Activated naive CD4-positive, alpha-beta T cell treated with anti-CD3 and anti-CD28 coated beads, Interleukin-2, amount 50 U/mL, for 24 hours (primary cell): Measurements from ENCODE around the gene TNFSF10.
"Not testable (repeated sequence)": the region's sequence is repeated elsewhere in the genome, so short reads cannot be mapped to it uniquely, and the experiment has no call there.

Experiments used
- H3K27ac Mint-ChIP-seq: one replicate; pipeline ENCODE4 v1.8.0; 2021; ENCODE audit warnings: mild to moderate bottlenecking, mixed read lengths
- H3K27me3 Mint-ChIP-seq: one replicate; pipeline ENCODE4 v1.8.0; 2021; ENCODE audit warnings: mixed read lengths
- H3K36me3 Mint-ChIP-seq: one replicate; pipeline ENCODE4 v1.8.0; 2021; ENCODE audit warnings: mixed read lengths
- H3K4me1 Mint-ChIP-seq: one replicate; pipeline ENCODE4 v1.8.0; 2021; ENCODE audit warnings: mixed read lengths
- H3K4me3 Mint-ChIP-seq: one replicate; pipeline ENCODE4 v1.8.0; 2021; ENCODE audit warnings: mild to moderate bottlenecking, mixed read lengths
- H3K9me3 Mint-ChIP-seq: one replicate; pipeline ENCODE4 v1.8.0; 2021; ENCODE audit warnings: mixed read lengths

Gene TNFSF10

GRCh38 chr3:172514678-172515077 is 8.6 kb downstream of the TNFSF10 start:
- no peaks in the 10 kb centered on the region for H3K27me3 Mint-ChIP-seq
- H3K36me3 Mint-ChIP-seq = peaks cover 24% of the 10 kb centered on the region
- H3K9me3 Mint-ChIP-seq = peaks cover 7% of the 10 kb centered on the region
- peaks cover 96% of the 10 kb centered on the region for H3K4me1 Mint-ChIP-seq
- peak overlapping the region; percentile 95 for H3K27ac Mint-ChIP-seq
- peak overlapping the region; percentile 49 for H3K4me3 Mint-ChIP-seq

- Mint-ChIP-seq H3K36me3 (peaks cover 31% of the 10 kb centered on the region), H3K27me3 (no peaks in the 10 kb centered on the region), H3K9me3 (peaks cover 7% of the 10 kb centered on the region)
Observed at GRCh38 chr3:172513488-172513887, 9.7 kb downstream of the TNFSF10 start.

GRCh38 chr3:172511783-172512762 is 11.2 kb downstream of the TNFSF10 start:
- H3K36me3 Mint-ChIP-seq = peaks cover 37% of the 10 kb centered on the region
- peak overlapping the region; percentile 81 for H3K4me3 Mint-ChIP-seq
- H3K4me1 Mint-ChIP-seq = peaks cover 81% of the 10 kb centered on the region
- no peaks in the 10 kb centered on the region for H3K27me3 Mint-ChIP-seq
- peak overlapping the region; percentile 97 for H3K27ac Mint-ChIP-seq
- H3K9me3 Mint-ChIP-seq = peaks cover 7% of the 10 kb centered on the region

More at GRCh38 chr3:172513488-172513887, 9.7 kb downstream of the TNFSF10 start:
- H3K4me1 Mint-ChIP-seq = peaks cover 92% of the 10 kb centered on the region
- peak overlapping the region; percentile 82 for H3K27ac Mint-ChIP-seq
- peak overlapping the region; percentile 60 for H3K4me3 Mint-ChIP-seq

- Mint-ChIP-seq H3K9me3 (peaks cover 5% of the 10 kb centered on the region), H3K27ac (peak overlapping the region; percentile 66)
Observed at GRCh38 chr3:172506094-172506493, 17.1 kb downstream of the TNFSF10 start.

GRCh38 chr3:172501540-172501939 is 21.7 kb downstream of the TNFSF10 start:
- Mint-ChIP-seq H3K36me3 (peaks cover 17% of the 10 kb centered on the region), H3K27me3 (no peaks in the 10 kb centered on the region), H3K27ac (no peak overlapping the region), H3K4me1 (peaks cover 18% of the 10 kb centered on the region), H3K4me3 (no peak overlapping the region), H3K9me3 (no peaks in the 10 kb centered on the region)

More at GRCh38 chr3:172506094-172506493, 17.1 kb downstream of the TNFSF10 start:
- Mint-ChIP-seq H3K4me1 (peaks cover 43% of the 10 kb centered on the region), H3K4me3 (no peak overlapping the region), H3K27me3 (no peaks in the 10 kb centered on the region), H3K36me3 (peaks cover 36% of the 10 kb centered on the region)

GRCh38 chr3:172490198-172490669 is 33.0 kb downstream of the TNFSF10 start:
- H3K4me3 Mint-ChIP-seq, H3K27me3 Mint-ChIP-seq, H3K4me1 Mint-ChIP-seq, H3K36me3 Mint-ChIP-seq, H3K9me3 Mint-ChIP-seq: not testable (repeated sequence)
- peak overlapping the region; percentile 87 for H3K27ac Mint-ChIP-seq

- H3K4me3 Mint-ChIP-seq = no peak overlapping the region
- no peak overlapping the region for H3K27ac Mint-ChIP-seq
- H3K27me3 Mint-ChIP-seq = no peaks in the 10 kb centered on the region
- no peaks in the 10 kb centered on the region for H3K36me3 Mint-ChIP-seq
- H3K9me3 Mint-ChIP-seq = no peaks in the 10 kb centered on the region
- H3K4me1 Mint-ChIP-seq = peaks cover 8% of the 10 kb centered on the region
Observed at GRCh38 chr3:172478116-172478515, 45.1 kb downstream of the TNFSF10 start.

GRCh38 chr3:172476347-172476746 is 46.9 kb downstream of the TNFSF10 start:
- peaks cover 5% of the 10 kb centered on the region for H3K9me3 Mint-ChIP-seq
- peak overlapping the region; percentile 85 for H3K4me3 Mint-ChIP-seq
- H3K4me1 Mint-ChIP-seq = peaks cover 8% of the 10 kb centered on the region
- H3K36me3 Mint-ChIP-seq = no peaks in the 10 kb centered on the region
- H3K27me3 Mint-ChIP-seq = no peaks in the 10 kb centered on the region
- H3K27ac Mint-ChIP-seq = no peak overlapping the region

- Mint-ChIP-seq H3K27ac (no peak overlapping the region), H3K4me3 (no peak overlapping the region), H3K9me3 (peaks cover 5% of the 10 kb centered on the region), H3K4me1 (peaks cover 8% of the 10 kb centered on the region), H3K27me3 (no peaks in the 10 kb centered on the region), H3K36me3 (no peaks in the 10 kb centered on the region)
Observed at GRCh38 chr3:172475703-172476102, 47.5 kb downstream of the TNFSF10 start.

GRCh38 chr3:172471903-172472302 is 51.3 kb downstream of the TNFSF10 start:
- Mint-ChIP-seq H3K27ac (no peak overlapping the region), H3K27me3 (peaks cover 4% of the 10 kb centered on the region), H3K4me3 (no peak overlapping the region)

GRCh38 chr3:172470588-172470987 is 52.6 kb downstream of the TNFSF10 start:
- peaks cover 6% of the 10 kb centered on the region for H3K27me3 Mint-ChIP-seq
- H3K36me3 Mint-ChIP-seq = no peaks in the 10 kb centered on the region
- H3K4me1 Mint-ChIP-seq = no peaks in the 10 kb centered on the region
- H3K27ac Mint-ChIP-seq = no peak overlapping the region
- no peak overlapping the region for H3K4me3 Mint-ChIP-seq
- H3K9me3 Mint-ChIP-seq = peaks cover 5% of the 10 kb centered on the region

More at GRCh38 chr3:172471903-172472302, 51.3 kb downstream of the TNFSF10 start:
- peaks cover 1% of the 10 kb centered on the region for H3K4me1 Mint-ChIP-seq
- H3K36me3 Mint-ChIP-seq = no peaks in the 10 kb centered on the region
- peaks cover 5% of the 10 kb centered on the region for H3K9me3 Mint-ChIP-seq

GRCh38 chr3:172467170-172467824 is 55.9 kb downstream of the TNFSF10 start:
- Mint-ChIP-seq H3K27me3 (peaks cover 6% of the 10 kb centered on the region), H3K9me3 (peaks cover 5% of the 10 kb centered on the region), H3K4me3 (no peak overlapping the region), H3K4me1 (no peaks in the 10 kb centered on the region), H3K27ac (no peak overlapping the region), H3K36me3 (no peaks in the 10 kb centered on the region)

GRCh38 chr3:172466553-172467130 is 56.6 kb downstream of the TNFSF10 start:
- Mint-ChIP-seq H3K4me1 (no peaks in the 10 kb centered on the region), H3K27me3 (peaks cover 6% of the 10 kb centered on the region), H3K4me3 (no peak overlapping the region), H3K27ac (no peak overlapping the region), H3K9me3 (no peaks in the 10 kb centered on the region), H3K36me3 (no peaks in the 10 kb centered on the region)

GRCh38 chr3:172465281-172465680 is 57.9 kb downstream of the TNFSF10 start:
- Mint-ChIP-seq H3K9me3 (no peaks in the 10 kb centered on the region), H3K4me1 (no peaks in the 10 kb centered on the region), H3K27ac (no peak overlapping the region), H3K36me3 (no peaks in the 10 kb centered on the region), H3K4me3 (no peak overlapping the region), H3K27me3 (peaks cover 6% of the 10 kb centered on the region)

GRCh38 chr3:172464306-172464705 is 58.9 kb downstream of the TNFSF10 start:
- H3K9me3 Mint-ChIP-seq = no peaks in the 10 kb centered on the region
- H3K27ac Mint-ChIP-seq = no peak overlapping the region
- peaks cover 6% of the 10 kb centered on the region for H3K27me3 Mint-ChIP-seq
- no peaks in the 10 kb centered on the region for H3K4me1 Mint-ChIP-seq
- no peaks in the 10 kb centered on the region for H3K36me3 Mint-ChIP-seq
- H3K4me3 Mint-ChIP-seq = no peak overlapping the region
